ENCODE measurements around the gene MICAL3. TPM values are rescaled to one million over a fixed set of nuclear protein-coding genes. Genes with fewer than 3 reads are reported as not detected.

The MICAL3 gene
- polyA plus RNA-seq, 2 of the 4 experiments (the other 2 are of a cell fraction), result 20.5 to 30.1 TPM

GRCh38 chr22:17888855-17889254 lies 135.5 kb downstream of the MICAL3 start (continued):
- TF ChIP-seq PHF8 (IDR thresholded peaks at IDR 0.05; ENCODE audit: borderline replicate concordance, low read depth), result no peak
- no peak for TF ChIP-seq PBX3 (IDR thresholded peaks at IDR 0.05)

GRCh38 chr22:17888439-17888838 lies 135.9 kb downstream of the MICAL3 start:
- Histone ChIP-seq H3K4me2 (no peak overlapping the region), H3K4me1 (peaks cover 16% of the 10 kb centered on the region), H3K27ac (no peak overlapping the region), H3K4me3 (no peak overlapping the region), H3K9me3 (no peaks in the 10 kb centered on the region)
- no peak for FAIRE-seq
- CTCF ChIA-PET, result interaction anchor here (1.2 to 1.9 kb wide), 3 partner anchors 28 to 188 kb away, joined by 3 to 7 read pairs (median 7); no protein-coding TSS in a partner anchor
- WGBS (ENCODE audit: missing lambda C conversion rate), result 94% methylated on average over 12 of the region's 12 CpGs
- no peak for DNase-seq (ENCODE audit: low read depth in 1 of 2, low spot score in 1 of 2)
- POLR2A ChIA-PET, result no interaction called here
- ATAC-seq, result no peak
- TF ChIP-seq EP300 (IDR thresholded peaks at IDR 0.05), result no peak
- no peak for TF ChIP-seq HES2 (IDR thresholded peaks at IDR 0.05)
- no peak for TF ChIP-seq JUNB (IDR thresholded peaks at IDR 0.05)
- TF ChIP-seq GATA3 (IDR thresholded peaks at IDR 0.05; ENCODE audit: borderline replicate concordance), result no peak
- TF ChIP-seq RARB (CRISPR knock-in tag; IDR thresholded peaks at IDR 0.05), result no peak
- no peak for TF ChIP-seq KDM1A (IDR thresholded peaks at IDR 0.05; ENCODE audit: low read depth)
- no peak for TF ChIP-seq CTCF (IDR thresholded peaks at IDR 0.05)
- TF ChIP-seq HOXB5 (CRISPR knock-in tag; IDR thresholded peaks at IDR 0.05), result no peak
- no peak for TF ChIP-seq ZFP36 (IDR thresholded peaks at IDR 0.05; ENCODE audit: borderline replicate concordance, partially characterized antibody)
- TF ChIP-seq NFE2L2 (conservative IDR thresholded peaks at IDR 0.05; ENCODE audit: low read length), result no peak
- no peak for TF ChIP-seq MYC (IDR thresholded peaks at IDR 0.05; ENCODE audit: borderline replicate concordance, low read length)
- no peak for TF ChIP-seq POLR2A (IDR thresholded peaks at IDR 0.05; ENCODE audit: low read length)
- TF ChIP-seq MAFK (IDR thresholded peaks at IDR 0.05; ENCODE audit: partially characterized antibody), result no peak
- no peak for TF ChIP-seq RFX5 (IDR thresholded peaks at IDR 0.05)

GRCh38 chr22:17884893-17885292 lies 139.5 kb downstream of the MICAL3 start:
- no peak overlapping the region for H3K27ac ChIP-seq
- ChIA-PET CTCF (interaction anchor here (1.2 to 1.7 kb wide), 2 partner anchors 54 to 192 kb away, joined by 4 read pairs; no protein-coding TSS in a partner anchor), POLR2A (no interaction called here)
- no peaks in the 10 kb centered on the region for H3K9me3 ChIP-seq
- no peak for DNase-seq (ENCODE audit: low read depth in 1 of 2, low spot score in 1 of 2)
- TF ChIP-seq CTCF (IDR thresholded peaks at IDR 0.05) (no peak), CBX2 (IDR thresholded peaks at IDR 0.05; ENCODE audit: borderline replicate concordance, low read depth) (no peak), HES2 (IDR thresholded peaks at IDR 0.05) (no peak), RNF2 (IDR thresholded peaks at IDR 0.05; ENCODE audit: borderline replicate concordance, low read depth) (no peak), ATOH8 (CRISPR knock-in tag; IDR thresholded peaks at IDR 0.05; ENCODE audit: low read depth) (no peak), HDAC2 (IDR thresholded peaks at IDR 0.05) (no peak), E2F6 (IDR thresholded peaks at IDR 0.05; ENCODE audit: borderline replicate concordance, low read depth) (no peak), FOSB (CRISPR knock-in tag; IDR thresholded peaks at IDR 0.05) (no peak), JUNB (IDR thresholded peaks at IDR 0.05) (no peak)
- H3K4me2 ChIP-seq, result no peak overlapping the region
- no peak for ATAC-seq
- FAIRE-seq, result no peak
- 85% methylated on average over 7 of the region's 8 CpGs for WGBS (ENCODE audit: missing lambda C conversion rate)
- H3K4me3 ChIP-seq, result no peak overlapping the region
- H3K4me1 ChIP-seq, result peaks cover 2% of the 10 kb centered on the region; the same call in 2 of the 3 replicates
